HS-27A (cell line): ENCODE results near the gene CFAP97.
"Not testable (repeated sequence)": the region's sequence is repeated elsewhere in the genome, so short reads cannot be mapped to it uniquely, and the experiment has no call there.

ENCODE experiments used
- DNase-seq: peaks from one replicate; pipeline ENCODE4 v3.0.0-alpha.2; 2012; ENCODE audit warnings: low read depth, missing footprints

Gene CFAP97

GRCh38 chr4:185198189-185198588 lies 5.6 kb downstream of the CFAP97 start:
- DNase-seq = not testable (repeated sequence)

GRCh38 chr4:185196437-185196836 lies 7.4 kb downstream of the CFAP97 start:
- DNase-seq = no peak

- DNase-seq = no peak
Measured at GRCh38 chr4:185194924-185195888, 8.6 kb downstream of the CFAP97 start.

GRCh38 chr4:185192059-185192458 lies 11.7 kb downstream of the CFAP97 start:
- no peak for DNase-seq

GRCh38 chr4:185190306-185190856 lies 13.4 kb downstream of the CFAP97 start:
- no peak for DNase-seq

GRCh38 chr4:185189606-185190305 lies 14.0 kb downstream of the CFAP97 start:
- DNase-seq = no peak

GRCh38 chr4:185186769-185187168 lies 17.0 kb downstream of the CFAP97 start:
- DNase-seq = no peak

- no peak for DNase-seq
Measured at GRCh38 chr4:185183622-185184281, 20.0 kb downstream of the CFAP97 start.

GRCh38 chr4:185182239-185182638 lies 21.6 kb downstream of the CFAP97 start:
- DNase-seq = no peak

GRCh38 chr4:185179488-185179887 lies 24.3 kb downstream of the CFAP97 start:
- no peak for DNase-seq

- no peak for DNase-seq
Measured at GRCh38 chr4:185171373-185172071, 32.3 kb downstream of the CFAP97 start.

GRCh38 chr4:185167234-185167633 lies 36.6 kb downstream of the CFAP97 start:
- no peak for DNase-seq

- no peak for DNase-seq
Measured at GRCh38 chr4:185165605-185166063, 38.2 kb downstream of the CFAP97 start.

- no peak for DNase-seq
Measured at GRCh38 chr4:185151296-185151695, 52.5 kb downstream of the CFAP97 start.

GRCh38 chr4:185149392-185149791 lies 54.4 kb downstream of the CFAP97 start:
- no peak for DNase-seq

GRCh38 chr4:185145572-185145971 lies 58.2 kb downstream of the CFAP97 start:
- DNase-seq = no peak

- no peak for DNase-seq
Measured at GRCh38 chr4:185144601-185145240, 59.1 kb downstream of the CFAP97 start.

- no peak for DNase-seq
Measured at GRCh38 chr4:185143601-185143969, 60.2 kb downstream of the CFAP97 start.

- DNase-seq = no peak
Measured at GRCh38 chr4:185142912-185143600, 60.7 kb downstream of the CFAP97 start, which contains the start of gene SLC25A4. Gene SLC25A4 (plus strand): TSS chr4:185143266. CDS start chr4:185143373, 107 bp downstream.

- DNase-seq = no peak
Measured at GRCh38 chr4:185142564-185142911, 61.3 kb downstream of the CFAP97 start.
